Testis (tissue), 2 donors: ENCODE measurements around the gene KRT34.

Experiments
- CTCF ChIP-seq, 3 experiments: fragments of 450-650 bp in 2 of 3; fragments of 200-600 bp in 1 of 3; sonication (generic) in 1 of 3; IDR thresholded peaks; one replicate each; pipeline ENCODE4 v1.5.1; 2016 to 2019; ENCODE audit warnings: antibody characterized with exemption in 3 of 3, mild to moderate bottlenecking in 2 of 3, moderate library complexity in 1 of 3
- POLR2A ChIP-seq: fragments of 450-650 bp; IDR thresholded peaks from one replicate; pipeline ENCODE4 v1.6.1; 2017; ENCODE audit warnings: antibody characterized with exemption, mild to moderate bottlenecking, moderate library complexity

GRCh38 chr17:41421116-41421515 is 39.0 kb upstream of the KRT34 start:
- TF ChIP-seq POLR2A (no peak), CTCF (IDR thresholded peaks at IDR 0.05) (no peak)
